DOHH2 (cell line): ENCODE measurements around the gene SPRING1.

ENCODE experiments used
- H3F3A ChIP-seq: fragments of 200-600 bp; sonication (generic), shearing (Covaris generic); 2 replicates; pipeline ENCODE4 v1.6.0; 2016; ENCODE audit warnings: antibody characterized with exemption, mild to moderate bottlenecking; ENCODE audit not compliant: control insufficient read depth, insufficient read depth
- H3K27ac ChIP-seq: fragments of 200-600 bp; sonication (generic); 2 replicates; pipeline ENCODE4 v1.5.1; 2014; ENCODE audit warnings: low read depth, mild to moderate bottlenecking, low read length, moderate library complexity
- H3K27me3 ChIP-seq: fragments of 200-600 bp; sonication (generic); 2 replicates; pipeline ENCODE4 v1.6.1; 2014; ENCODE audit warnings: mild to moderate bottlenecking, low read length, mixed read lengths; ENCODE audit not compliant: control insufficient read depth
- H3K36me3 ChIP-seq: fragments of 200-600 bp; sonication (generic); 2 replicates; pipeline ENCODE4 v1.6.1; 2014; ENCODE audit warnings: mild to moderate bottlenecking, low read length, moderate library complexity, mixed read lengths; ENCODE audit not compliant: control insufficient read depth
- H3K4me1 ChIP-seq: fragments of 200-600 bp; sonication (generic); 2 replicates; pipeline ENCODE4 v1.6.1; 2014; ENCODE audit warnings: mild to moderate bottlenecking, low read length, mixed read lengths; ENCODE audit not compliant: control insufficient read depth
- H3K4me2 ChIP-seq: fragments of 200-600 bp; sonication (generic); 2 replicates; pipeline ENCODE4 v1.6.0; 2014; ENCODE audit warnings: mild to moderate bottlenecking, low read length, moderate library complexity
- H3K4me3 ChIP-seq: fragments of 200-600 bp; sonication (generic); 2 replicates; pipeline ENCODE4 v1.5.1; 2014; ENCODE audit warnings: mild to moderate bottlenecking, low read length, mixed read lengths
- H3K79me2 ChIP-seq: fragments of 200-600 bp; sonication (generic); 2 replicates; pipeline ENCODE4 v1.6.1; 2014; ENCODE audit warnings: mild to moderate bottlenecking, low read length, mixed read lengths; ENCODE audit not compliant: control insufficient read depth
- H3K9me2 ChIP-seq: fragments of 200-600 bp; sonication (generic); replicated peaks from 2 replicates; pipeline ENCODE4 v1.6.1; 2014; ENCODE audit warnings: mild to moderate bottlenecking, low read length, mixed read lengths; ENCODE audit not compliant: control insufficient read depth
- H3K9me3 ChIP-seq: fragments of 200-600 bp; sonication (generic); 2 replicates; pipeline ENCODE4 v1.6.1; 2014; ENCODE audit warnings: antibody characterized with exemption, low read length, mixed read lengths; ENCODE audit not compliant: control insufficient read depth, insufficient read depth
- H4K20me1 ChIP-seq: fragments of 200-600 bp; sonication (generic); 2 replicates; pipeline ENCODE4 v1.6.0; 2014; ENCODE audit warnings: low read depth, mild to moderate bottlenecking, antibody characterized with exemption, low read length, moderate library complexity; ENCODE audit not compliant: control insufficient read depth, insufficient read depth
- EZH2phosphoT487 ChIP-seq: fragments of 200-600 bp; sonication (generic); IDR thresholded peaks from 2 replicates; pipeline ENCODE4 v1.6.1; 2017; ENCODE audit warnings: borderline replicate concordance, mild to moderate bottlenecking, antibody characterized with exemption, low read length, moderate library complexity, mixed read lengths
- TF ChIP-seq, protein P1 (sequence below): fragments of 200-600 bp; sonication (generic); IDR thresholded peaks from one replicate; pipeline ENCODE4 v1.5.1; 2014; ENCODE audit warnings: antibody characterized with exemption, mild to moderate bottlenecking, low read depth, low read length; ENCODE audit not compliant: poor library complexity, severe bottlenecking

Gene SPRING1

DNA sequence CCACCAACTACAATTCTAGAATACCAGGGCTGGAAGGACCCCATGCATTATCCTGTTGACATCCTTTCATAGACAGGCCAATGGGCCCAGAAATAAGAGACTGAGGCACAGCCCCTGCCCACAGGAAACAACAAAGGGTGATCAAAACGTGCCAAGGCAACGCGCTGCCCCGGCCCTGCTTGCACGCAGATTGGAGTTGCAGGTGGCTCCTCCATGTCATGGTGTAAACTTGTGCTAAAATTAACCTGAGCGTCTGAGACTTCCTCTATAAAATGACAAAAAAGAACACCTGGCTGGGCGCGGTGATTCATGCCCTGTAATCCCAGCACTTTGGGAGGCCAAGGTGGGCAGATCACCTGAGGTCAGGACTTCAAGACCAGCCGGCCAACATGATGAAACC, 30.1 kb downstream of the SPRING1 start:
- Histone ChIP-seq H3K36me3 (peaks cover 10% of the 10 kb centered on the region), H3K4me2 (peak overlapping the region; percentile 79), H4K20me1 (no peaks in the 10 kb centered on the region), H3K27me3 (no peaks in the 10 kb centered on the region), H3K27ac (peak overlapping the region; percentile 91), H3F3A (peaks cover 48% of the 10 kb centered on the region), H3K4me3 (peak overlapping the region; percentile 52), H3K9me2 (no peaks in the 10 kb centered on the region), H3K79me2 (no peaks in the 10 kb centered on the region), H3K9me3 (no peaks in the 10 kb centered on the region), H3K4me1 (peaks cover 75% of the 10 kb centered on the region)
- TF ChIP-seq, protein P1, sequence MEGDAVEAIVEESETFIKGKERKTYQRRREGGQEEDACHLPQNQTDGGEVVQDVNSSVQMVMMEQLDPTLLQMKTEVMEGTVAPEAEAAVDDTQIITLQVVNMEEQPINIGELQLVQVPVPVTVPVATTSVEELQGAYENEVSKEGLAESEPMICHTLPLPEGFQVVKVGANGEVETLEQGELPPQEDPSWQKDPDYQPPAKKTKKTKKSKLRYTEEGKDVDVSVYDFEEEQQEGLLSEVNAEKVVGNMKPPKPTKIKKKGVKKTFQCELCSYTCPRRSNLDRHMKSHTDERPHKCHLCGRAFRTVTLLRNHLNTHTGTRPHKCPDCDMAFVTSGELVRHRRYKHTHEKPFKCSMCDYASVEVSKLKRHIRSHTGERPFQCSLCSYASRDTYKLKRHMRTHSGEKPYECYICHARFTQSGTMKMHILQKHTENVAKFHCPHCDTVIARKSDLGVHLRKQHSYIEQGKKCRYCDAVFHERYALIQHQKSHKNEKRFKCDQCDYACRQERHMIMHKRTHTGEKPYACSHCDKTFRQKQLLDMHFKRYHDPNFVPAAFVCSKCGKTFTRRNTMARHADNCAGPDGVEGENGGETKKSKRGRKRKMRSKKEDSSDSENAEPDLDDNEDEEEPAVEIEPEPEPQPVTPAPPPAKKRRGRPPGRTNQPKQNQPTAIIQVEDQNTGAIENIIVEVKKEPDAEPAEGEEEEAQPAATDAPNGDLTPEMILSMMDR = no peak
- TF ChIP-seq EZH2phosphoT487 = no peak

DNA sequence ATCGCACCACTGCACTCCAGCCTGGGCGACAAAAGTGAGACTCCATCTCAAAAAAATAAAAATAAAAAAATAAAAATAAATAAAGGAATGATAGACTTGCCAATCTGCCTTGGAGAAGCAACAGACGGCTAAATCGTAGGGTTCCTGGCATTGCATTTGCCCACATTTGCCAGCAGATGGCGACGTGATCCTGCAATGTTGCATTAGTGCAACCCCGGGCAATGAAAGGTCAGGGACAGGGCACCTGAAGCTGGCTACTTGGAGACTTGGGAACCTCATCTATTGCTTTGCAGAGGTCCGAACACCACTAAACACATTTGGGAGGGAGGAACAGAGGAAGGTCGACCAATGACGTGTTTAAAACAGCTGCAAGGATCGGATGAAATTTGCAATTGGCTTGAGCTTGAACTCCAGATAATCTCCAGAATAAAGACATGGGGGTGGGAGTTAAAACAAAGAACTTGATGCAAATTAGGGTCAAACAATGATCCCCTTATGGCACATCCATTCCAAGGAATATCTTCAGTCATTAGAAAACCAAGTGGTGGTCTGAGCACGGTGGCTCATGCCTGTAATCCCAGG, 34.6 kb downstream of the SPRING1 start:
- H3K4me2 ChIP-seq = peak overlapping the region; percentile 29
- TF ChIP-seq EZH2phosphoT487 = no peak
- TF ChIP-seq, protein P1 = peak; percentile 81

DNA sequence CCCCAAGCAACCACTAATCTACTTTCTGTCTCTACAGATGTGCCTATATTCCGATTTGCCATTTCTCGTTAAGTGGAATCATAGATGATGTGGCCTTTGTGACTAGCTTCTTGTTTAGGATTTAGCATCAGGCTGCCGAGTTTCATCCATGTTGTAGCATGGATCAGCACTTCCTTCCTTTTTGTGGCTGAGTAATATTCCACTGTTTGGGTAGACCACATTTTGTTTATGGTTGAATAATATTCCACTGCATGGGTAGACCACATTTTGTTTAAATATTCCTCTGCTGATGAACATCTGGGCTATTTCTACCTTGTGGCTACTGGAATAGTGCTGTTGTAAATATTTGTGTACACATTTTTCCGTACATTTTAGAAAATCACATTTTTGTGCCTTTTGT, 36.4 kb downstream of the SPRING1 start:
- TF ChIP-seq, protein P1 = no peak
- no peak for TF ChIP-seq EZH2phosphoT487
- Histone ChIP-seq H3K27me3 (peaks cover 3% of the 10 kb centered on the region), H3K4me1 (peaks cover 32% of the 10 kb centered on the region)

More for the DNA sequence above, 34.6 kb downstream of the SPRING1 start:
- Histone ChIP-seq H3K27ac (no peak overlapping the region), H3K9me2 (no peaks in the 10 kb centered on the region), H3K4me3 (peak overlapping the region; percentile 8), H3K4me1 (peaks cover 47% of the 10 kb centered on the region), H3K27me3 (no peaks in the 10 kb centered on the region), H3F3A (peaks cover 23% of the 10 kb centered on the region), H3K36me3 (no peaks in the 10 kb centered on the region), H4K20me1 (no peaks in the 10 kb centered on the region), H3K79me2 (no peaks in the 10 kb centered on the region), H3K9me3 (no peaks in the 10 kb centered on the region)

DNA sequence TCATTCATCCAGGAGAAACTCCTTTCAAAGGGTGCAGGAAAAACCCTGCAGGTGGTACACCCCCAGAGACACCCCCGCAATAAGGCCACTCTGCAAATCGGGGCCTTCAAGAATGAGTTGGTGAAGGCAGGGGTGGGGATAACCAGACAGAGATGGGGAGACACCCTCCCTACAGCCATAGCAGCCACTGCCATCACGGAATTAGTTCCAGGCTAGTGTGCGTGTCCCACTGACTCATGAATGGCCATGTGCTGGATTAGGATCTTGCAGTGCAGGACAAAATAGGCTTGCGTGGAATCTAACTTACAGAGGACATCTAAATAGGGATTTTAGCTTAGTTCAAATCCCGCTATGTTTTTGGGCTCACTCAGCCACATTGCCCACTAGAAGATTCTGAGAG, 37.8 kb downstream of the SPRING1 start:
- no peak for TF ChIP-seq EZH2phosphoT487
- TF ChIP-seq, protein P1 = no peak
- Histone ChIP-seq H3K9me2 (no peaks in the 10 kb centered on the region), H3K4me3 (no peak overlapping the region), H3K27ac (no peak overlapping the region), H3K79me2 (no peaks in the 10 kb centered on the region), H3K4me1 (peaks cover 37% of the 10 kb centered on the region), H4K20me1 (no peaks in the 10 kb centered on the region), H3K4me2 (no peak overlapping the region), H3F3A (peaks cover 5% of the 10 kb centered on the region), H3K36me3 (no peaks in the 10 kb centered on the region), H3K27me3 (peaks cover 13% of the 10 kb centered on the region), H3K9me3 (no peaks in the 10 kb centered on the region)

More for the DNA sequence above, 36.4 kb downstream of the SPRING1 start:
- no peak overlapping the region for H3K4me2 ChIP-seq
- no peaks in the 10 kb centered on the region for H3K9me2 ChIP-seq
- no peaks in the 10 kb centered on the region for H3K36me3 ChIP-seq
- H3F3A ChIP-seq = peaks cover 15% of the 10 kb centered on the region
- H3K9me3 ChIP-seq = no peaks in the 10 kb centered on the region
- H3K4me3 ChIP-seq = no peak overlapping the region
- H3K27ac ChIP-seq = no peak overlapping the region
- H4K20me1 ChIP-seq = no peaks in the 10 kb centered on the region
- no peaks in the 10 kb centered on the region for H3K79me2 ChIP-seq
